KMS-11 (cell line): Measurements from ENCODE around the gene MIF.
"Not testable (repeated sequence)": the region's sequence is repeated elsewhere in the genome, so short reads cannot be mapped to it uniquely, and the experiment has no call there.

Experiments
- H2AFZ ChIP-seq: fragments of 200-600 bp; sonication (generic); 2 replicates; pipeline ENCODE4 v1.6.1; 2016; ENCODE audit warnings: antibody characterized with exemption, mixed run types, low read depth
- H3K27ac ChIP-seq: fragments of 200-600 bp; sonication (generic); 2 replicates; pipeline ENCODE4 v1.6.1; 2016; ENCODE audit warnings: mild to moderate bottlenecking, mixed run types
- H3K27me3 ChIP-seq: fragments of 200-600 bp; sonication (generic); 2 replicates; pipeline ENCODE4 v1.6.1; 2017; ENCODE audit warnings: mild to moderate bottlenecking, low read depth, mixed run types, moderate library complexity; ENCODE audit not compliant: insufficient read depth
- H3K36me3 ChIP-seq: fragments of 200-600 bp; sonication (generic); 2 replicates; pipeline ENCODE4 v1.6.1; 2017; ENCODE audit warnings: mild to moderate bottlenecking, mixed run types; ENCODE audit not compliant: insufficient read depth
- H3K4me1 ChIP-seq: fragments of 200-600 bp; sonication (generic); 2 replicates; pipeline ENCODE4 v1.6.1; 2016; ENCODE audit warnings: mild to moderate bottlenecking, low read depth, mixed run types; ENCODE audit not compliant: poor library complexity, severe bottlenecking
- H3K4me2 ChIP-seq: fragments of 200-600 bp; sonication (generic); 2 replicates; pipeline ENCODE4 v1.7.0; 2016; ENCODE audit warnings: mild to moderate bottlenecking, mixed run types
- H3K4me3 ChIP-seq: fragments of 200-600 bp; sonication (generic); IDR thresholded peaks from 2 replicates; pipeline ENCODE4 v1.6.1; 2017; ENCODE audit warnings: low read depth, low read length, mixed read lengths; ENCODE audit not compliant: insufficient read depth
- H3K79me2 ChIP-seq: fragments of 200-600 bp; sonication (generic); 2 replicates; pipeline ENCODE4 v1.6.1; 2016; ENCODE audit warnings: low read depth, mixed run types; ENCODE audit not compliant: insufficient read depth
- H3K9ac ChIP-seq: fragments of 200-600 bp; sonication (generic); 2 replicates; pipeline ENCODE4 v1.6.1; 2016; ENCODE audit warnings: mild to moderate bottlenecking, mixed run types
- H4K20me1 ChIP-seq: fragments of 200-600 bp; sonication (generic); 2 replicates; pipeline ENCODE4 v1.6.1; 2016; ENCODE audit warnings: mild to moderate bottlenecking, mixed run types; ENCODE audit not compliant: insufficient read depth
- TF ChIP-seq, protein P1 (sequence below): fragments of 200-600 bp; sonication (generic); conservative IDR thresholded peaks from 2 replicates; pipeline ENCODE4 v1.6.1; 2017; ENCODE audit warnings: low read depth, mild to moderate bottlenecking, antibody characterized with exemption, low read length, moderate library complexity, mixed read lengths

The MIF gene

DNA sequence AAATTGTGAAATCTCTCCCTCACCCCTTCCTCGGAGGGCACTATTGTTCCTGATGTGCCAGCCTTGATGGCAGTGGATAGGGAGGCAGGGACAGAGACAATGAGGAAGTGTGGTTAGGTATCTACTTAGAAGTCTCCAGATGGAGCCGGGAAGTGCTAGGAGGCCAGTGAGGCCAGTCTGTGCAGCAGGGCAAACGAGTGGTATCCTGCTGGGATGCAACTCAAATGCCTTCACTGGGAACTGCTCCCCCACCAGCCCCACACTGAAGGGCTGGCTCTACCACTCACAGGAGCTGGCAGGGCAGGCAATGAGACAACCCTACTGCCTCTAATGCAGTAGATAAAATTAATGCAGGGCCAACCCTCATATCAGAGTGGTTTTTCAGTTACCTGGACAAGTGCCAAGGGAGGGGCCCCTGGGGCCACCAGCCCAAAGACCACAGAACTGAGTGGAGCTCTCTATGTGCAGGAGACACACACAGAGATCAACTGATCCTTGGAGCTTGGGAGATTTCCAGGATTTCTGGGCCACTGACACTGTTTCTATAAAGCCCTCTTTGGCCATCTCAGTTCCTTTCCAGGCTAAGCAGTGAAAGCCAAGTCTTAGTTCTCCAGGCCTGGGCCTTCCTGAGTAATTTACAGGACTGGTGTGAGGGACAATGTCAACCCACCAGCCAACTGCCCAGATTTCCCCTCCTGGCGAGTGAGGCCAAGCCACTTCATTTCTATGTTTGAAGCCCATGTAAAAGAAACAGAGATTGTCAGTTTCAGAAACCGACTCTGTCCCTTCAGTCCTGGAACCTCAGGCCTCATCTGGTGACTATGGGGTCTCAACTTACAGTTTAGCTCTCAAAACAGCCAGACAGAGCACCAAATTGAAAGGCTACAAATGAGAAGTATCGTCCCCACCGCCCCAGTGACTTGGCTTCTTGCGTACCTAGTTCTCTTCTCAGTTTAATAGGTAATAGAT is 4.1 kb downstream of the MIF start:
- Histone ChIP-seq H3K27me3 (no peaks in the 10 kb centered on the region; the same call in 1 of the 2 replicates), H3K79me2 (peaks cover 21% of the 10 kb centered on the region), H3K4me1 (peaks cover 18% of the 10 kb centered on the region), H3K4me2 (no peak overlapping the region), H4K20me1 (no peaks in the 10 kb centered on the region), H3K36me3 (peaks cover 2% of the 10 kb centered on the region; the same call in 1 of the 2 replicates), H3K9ac (no peak overlapping the region), H2AFZ (no peak overlapping the region), H3K27ac (no peak overlapping the region; the same call in 1 of the 2 replicates), H3K4me3 (no peak overlapping the region)
- TF ChIP-seq, protein P1, sequence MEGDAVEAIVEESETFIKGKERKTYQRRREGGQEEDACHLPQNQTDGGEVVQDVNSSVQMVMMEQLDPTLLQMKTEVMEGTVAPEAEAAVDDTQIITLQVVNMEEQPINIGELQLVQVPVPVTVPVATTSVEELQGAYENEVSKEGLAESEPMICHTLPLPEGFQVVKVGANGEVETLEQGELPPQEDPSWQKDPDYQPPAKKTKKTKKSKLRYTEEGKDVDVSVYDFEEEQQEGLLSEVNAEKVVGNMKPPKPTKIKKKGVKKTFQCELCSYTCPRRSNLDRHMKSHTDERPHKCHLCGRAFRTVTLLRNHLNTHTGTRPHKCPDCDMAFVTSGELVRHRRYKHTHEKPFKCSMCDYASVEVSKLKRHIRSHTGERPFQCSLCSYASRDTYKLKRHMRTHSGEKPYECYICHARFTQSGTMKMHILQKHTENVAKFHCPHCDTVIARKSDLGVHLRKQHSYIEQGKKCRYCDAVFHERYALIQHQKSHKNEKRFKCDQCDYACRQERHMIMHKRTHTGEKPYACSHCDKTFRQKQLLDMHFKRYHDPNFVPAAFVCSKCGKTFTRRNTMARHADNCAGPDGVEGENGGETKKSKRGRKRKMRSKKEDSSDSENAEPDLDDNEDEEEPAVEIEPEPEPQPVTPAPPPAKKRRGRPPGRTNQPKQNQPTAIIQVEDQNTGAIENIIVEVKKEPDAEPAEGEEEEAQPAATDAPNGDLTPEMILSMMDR: no peak

DNA sequence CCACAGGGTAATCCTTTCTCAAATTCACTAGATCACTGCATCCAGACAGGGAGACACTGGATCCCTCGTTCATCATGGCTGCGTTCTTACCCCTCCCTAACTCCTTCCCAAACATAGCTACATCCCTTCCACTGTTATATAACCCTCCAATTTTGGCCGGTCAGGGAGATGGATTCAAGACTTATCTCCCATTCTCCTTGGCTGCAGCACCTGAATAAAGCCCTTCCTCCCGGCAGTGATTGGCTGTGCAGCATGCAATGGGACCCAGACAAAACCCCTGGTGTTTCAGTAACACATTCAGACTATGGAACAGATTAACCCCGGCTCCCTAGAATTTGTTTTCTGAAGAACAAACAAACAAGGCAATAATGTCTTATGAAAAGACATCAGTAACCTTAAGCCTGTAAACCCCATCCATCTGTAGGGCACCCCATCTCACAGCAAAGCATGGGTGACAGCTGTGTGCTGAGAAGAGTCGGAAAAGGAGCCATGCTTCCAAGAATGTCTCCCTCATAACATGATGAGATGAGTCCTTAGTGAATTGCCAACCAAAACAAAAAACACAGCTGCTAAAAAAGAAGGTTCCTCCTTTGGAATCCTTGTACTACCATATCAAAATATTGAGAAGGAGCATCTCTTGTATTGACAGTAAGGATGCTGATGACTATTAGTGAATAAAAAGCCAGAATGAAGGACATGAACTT is 5.0 kb downstream of the MIF start:
- TF ChIP-seq, protein P1: no peak
- Histone ChIP-seq H3K27me3 (no peaks in the 10 kb centered on the region; the same call in 1 of the 2 replicates), H2AFZ (no peak overlapping the region), H3K9ac (no peak overlapping the region), H3K4me1 (peaks cover 12% of the 10 kb centered on the region), H3K36me3 (peaks cover 2% of the 10 kb centered on the region; the same call in 1 of the 2 replicates), H3K4me2 (no peak overlapping the region), H3K27ac (no peak overlapping the region; the same call in 1 of the 2 replicates), H3K4me3 (no peak overlapping the region), H4K20me1 (no peaks in the 10 kb centered on the region), H3K79me2 (peaks cover 21% of the 10 kb centered on the region)

DNA sequence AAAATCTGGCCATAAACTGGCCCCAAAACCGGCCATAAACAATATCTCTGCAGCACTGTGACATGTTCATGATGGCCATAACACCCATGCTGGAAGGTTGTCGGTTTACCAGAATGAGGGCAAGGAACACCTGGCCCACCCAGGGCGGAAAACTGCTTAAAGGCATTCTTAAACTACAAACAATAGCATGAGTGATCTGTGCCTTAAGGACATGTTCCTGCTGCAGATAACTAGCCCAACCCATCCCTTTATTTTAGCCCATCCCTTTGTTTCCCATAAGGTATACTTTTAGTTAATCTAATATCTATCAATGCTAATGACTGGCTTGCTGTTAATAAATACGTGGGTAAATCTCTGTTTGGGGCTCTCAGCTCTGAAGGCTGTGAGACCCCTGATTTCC is 6.0 kb downstream of the MIF start:
- not testable (repeated sequence) for H3K4me2 ChIP-seq, H2AFZ ChIP-seq, H4K20me1 ChIP-seq, H3K36me3 ChIP-seq, H3K9ac ChIP-seq, H3K27ac ChIP-seq, H3K27me3 ChIP-seq, H3K4me3 ChIP-seq
- Histone ChIP-seq H3K79me2 (peaks cover 10% of the 10 kb centered on the region), H3K4me1 (peaks cover 12% of the 10 kb centered on the region)

DNA sequence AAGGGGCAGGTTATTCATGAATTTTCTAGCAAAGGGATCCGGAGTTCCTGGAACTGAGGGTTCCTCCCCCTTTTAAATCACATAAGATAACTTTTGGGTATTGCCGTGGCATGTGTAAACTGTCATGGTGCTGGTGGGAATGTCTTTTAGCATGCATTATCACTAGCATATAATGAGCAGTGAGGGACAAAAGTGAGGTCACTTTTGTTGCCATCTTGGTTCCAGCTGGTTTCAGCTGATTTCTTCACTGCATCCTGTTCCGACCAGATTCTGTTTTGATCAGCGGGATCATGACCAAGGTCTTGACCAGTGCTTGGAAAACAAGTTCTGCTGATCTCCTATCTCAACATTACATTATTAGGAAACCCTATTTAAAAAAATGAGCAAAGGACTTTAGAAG is 7.4 kb downstream of the MIF start:
- no peak overlapping the region for H2AFZ ChIP-seq
- H3K27me3 ChIP-seq: no peaks in the 10 kb centered on the region; the same call in 1 of the 2 replicates
- H4K20me1 ChIP-seq: no peaks in the 10 kb centered on the region
- no peak overlapping the region for H3K27ac ChIP-seq
- no peak overlapping the region for H3K9ac ChIP-seq
- H3K4me3 ChIP-seq: no peak overlapping the region
- peaks cover 1% of the 10 kb centered on the region for H3K4me1 ChIP-seq
- no peaks in the 10 kb centered on the region for H3K79me2 ChIP-seq
- TF ChIP-seq, protein P1: no peak
- no peak overlapping the region for H3K4me2 ChIP-seq
- no peaks in the 10 kb centered on the region; the same call in 1 of the 2 replicates for H3K36me3 ChIP-seq
